Renal cortical epithelial cell (primary cell): ENCODE data around the gene CETP. TPM values are rescaled to one million over a fixed set of nuclear protein-coding genes. Genes with fewer than 3 reads are reported as not detected.
"Not testable (repeated sequence)": the region's sequence is repeated elsewhere in the genome, so short reads cannot be mapped to it uniquely, and the experiment has no call there.

Experiments used
- DNase-seq: peaks from one replicate; pipeline ENCODE4 v3.0.0-alpha.2; 2011; ENCODE audit warnings: low read depth
- total RNA-seq: library from RNA; depleted of rRNA; stranded (reverse); fragments of >200 nt; gene quantifications from 2 replicates; pipeline ENCODE4 v1.2.3, GENCODE V29; 2014

Gene CETP
- total RNA-seq, 1 donor from 2014 or later = not detected

GRCh38 chr16:56981729-56982271 is 20.1 kb downstream of the CETP start:
- DNase-seq = no peak

DNA sequence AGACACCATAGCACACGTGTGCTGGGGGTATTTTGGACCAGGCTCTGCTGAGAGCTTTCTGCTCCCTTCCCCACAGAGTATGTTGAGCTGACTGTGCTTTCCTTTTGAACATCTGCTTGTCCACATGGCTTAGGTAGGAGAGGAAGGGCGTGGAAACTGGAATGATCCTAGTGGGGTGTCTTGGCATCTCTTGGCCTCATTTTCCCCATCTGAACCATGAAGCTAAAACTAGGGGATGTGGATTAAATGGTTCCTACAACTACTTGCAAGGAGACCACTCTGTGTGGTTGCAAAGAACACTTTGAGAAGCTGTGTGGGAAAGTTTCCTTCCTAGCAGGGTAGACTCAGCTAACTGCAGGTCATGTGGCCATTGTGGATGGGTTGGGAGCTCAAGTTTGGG is 20.9 kb downstream of the CETP start:
- no peak for DNase-seq

- no peak for DNase-seq
Measured at GRCh38 chr16:56983211-56983751, 21.5 kb downstream of the CETP start.

- DNase-seq = no peak
Measured at GRCh38 chr16:56984639-56985038, 22.9 kb downstream of the CETP start.

GRCh38 chr16:56985288-56985961 is 23.7 kb downstream of the CETP start:
- DNase-seq = peak; percentile 73

DNA sequence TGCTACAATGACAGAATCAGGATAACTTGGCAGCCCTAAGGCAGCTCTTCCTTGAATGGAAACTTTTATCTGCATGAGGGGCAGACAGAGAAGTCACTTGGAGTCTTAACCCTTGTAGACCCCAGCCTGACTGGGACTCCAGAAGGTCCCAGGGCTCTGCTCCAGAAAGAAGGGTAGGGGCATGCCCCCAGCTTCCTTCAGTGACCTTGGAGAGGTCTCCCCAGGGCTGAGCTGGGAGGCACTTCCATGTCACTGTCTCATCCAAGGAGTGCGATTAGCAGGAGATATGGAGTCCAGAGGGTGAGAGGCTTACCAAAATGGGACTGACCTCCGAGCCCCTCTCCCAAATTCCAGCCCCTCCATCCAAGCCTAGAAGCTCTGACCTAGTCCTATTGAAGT is 24.2 kb downstream of the CETP start:
- no peak for DNase-seq

- no peak for DNase-seq
Measured at GRCh38 chr16:56986361-56986760, 24.6 kb downstream of the CETP start.

- DNase-seq = not testable (repeated sequence)
Measured at GRCh38 chr16:56986908-56987307, 25.2 kb downstream of the CETP start.

DNA sequence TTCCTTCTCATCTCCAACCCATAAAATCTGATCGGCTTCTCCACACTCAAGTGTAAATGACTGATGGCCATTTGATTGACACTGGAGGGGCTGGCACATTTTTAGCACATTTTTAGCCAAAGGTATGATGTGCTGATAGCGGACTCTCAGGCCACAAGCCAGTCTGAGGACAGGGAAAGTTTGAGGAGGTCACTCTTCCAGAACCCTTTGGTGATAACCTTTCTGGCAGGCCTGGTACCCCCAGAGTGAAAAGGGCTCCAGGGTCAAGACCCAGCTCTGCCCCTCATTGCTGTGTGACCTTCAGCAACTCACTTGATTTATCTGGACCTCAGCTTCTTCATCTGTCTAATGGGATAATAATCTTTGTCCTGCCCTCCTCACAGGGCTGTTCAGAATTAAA is 25.9 kb downstream of the CETP start:
- no peak for DNase-seq

DNA sequence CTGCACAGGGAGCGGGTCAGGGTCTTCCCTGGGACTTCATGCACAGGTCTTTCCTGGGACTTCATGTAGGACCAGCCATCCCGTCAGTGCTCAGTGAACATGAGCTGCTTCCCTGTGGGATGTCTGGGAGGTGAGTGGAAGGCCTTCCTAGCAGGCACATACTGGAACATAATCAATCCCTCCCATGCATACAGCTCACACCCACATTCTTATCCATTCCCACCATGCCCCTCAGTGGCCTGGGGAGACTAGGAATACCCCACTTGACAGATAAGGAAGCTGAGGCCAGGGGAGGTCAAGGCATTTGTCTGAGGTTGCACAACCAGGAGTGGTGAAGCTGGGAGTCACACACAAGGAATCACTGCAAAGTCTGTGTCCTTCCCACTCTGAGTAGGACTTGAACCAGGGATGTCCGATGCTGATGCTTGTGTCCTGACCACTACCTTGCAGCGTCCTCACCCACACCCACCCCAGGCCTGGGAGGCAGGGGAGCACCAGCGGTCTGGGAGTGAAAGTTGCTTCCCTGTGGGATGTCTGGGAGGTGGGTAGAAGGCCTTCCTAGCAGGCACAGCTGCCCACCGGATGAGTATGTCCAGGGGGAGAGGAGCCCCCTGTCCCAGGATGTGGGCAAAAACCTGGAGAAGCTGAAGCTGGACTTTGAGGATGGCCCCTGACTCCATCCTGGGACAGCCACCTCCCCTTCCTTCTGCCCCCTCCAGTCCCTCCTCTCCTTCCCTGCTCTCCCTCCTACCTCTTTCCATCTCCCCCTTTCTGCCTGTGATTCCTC is 26.6 kb downstream of the CETP start:
- DNase-seq = no peak

DNA sequence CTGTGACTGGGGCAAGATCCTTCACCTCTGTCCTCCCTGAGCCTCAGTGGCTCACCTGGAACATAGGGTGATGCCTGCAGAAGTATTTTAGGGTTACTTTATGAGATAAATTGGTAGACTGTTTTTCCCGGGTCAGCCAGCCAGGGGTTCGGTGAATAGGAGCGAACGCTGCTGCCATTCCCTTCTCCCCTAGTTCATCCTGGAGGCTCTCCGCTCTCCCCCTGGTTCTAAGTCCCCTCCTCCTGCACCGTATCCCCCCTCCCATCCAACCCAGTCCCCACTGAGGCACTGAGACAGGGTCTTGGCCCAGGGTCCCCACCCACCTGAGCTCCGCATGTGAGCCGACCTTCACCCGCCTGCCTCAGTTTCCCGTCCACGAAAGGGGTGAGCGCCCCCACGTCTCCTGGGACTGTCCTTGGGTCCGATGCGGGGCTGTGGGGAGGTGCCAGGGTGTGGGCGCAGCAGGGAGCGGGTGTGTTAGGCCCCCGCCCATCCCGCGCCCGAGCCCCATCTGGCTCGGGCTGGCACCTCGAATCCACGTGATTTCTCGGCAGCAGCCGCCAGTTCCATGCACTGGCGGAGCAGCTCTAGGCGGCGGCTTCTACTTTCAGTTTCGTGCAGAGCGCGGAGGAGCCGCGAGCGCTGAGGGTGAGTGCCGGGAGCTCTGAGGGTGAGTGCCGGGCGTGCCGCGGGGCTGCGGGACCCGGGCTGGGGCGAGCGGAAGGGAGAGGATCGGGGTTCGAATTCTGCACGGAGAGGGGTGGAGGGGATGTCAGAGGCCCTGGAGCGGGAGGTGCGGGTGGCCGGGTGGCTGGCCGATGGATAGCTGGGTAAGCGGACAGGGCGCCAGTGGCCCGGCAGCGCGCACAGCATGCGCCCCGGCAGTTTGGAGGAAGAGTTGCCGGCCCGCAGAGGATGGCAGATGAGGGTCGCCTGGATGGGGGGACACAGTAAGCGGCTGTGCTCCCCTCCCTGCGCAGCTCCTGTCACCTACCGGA is 27.5 kb downstream of the CETP start, which contains the start of gene NLRC5:
Gene NLRC5, plus strand, starts transcription at position 610 of the 998 bp plus-strand sequence. CDS start 31,156 bp downstream, outside the sequence.
- peak; percentile 48 for DNase-seq

- no peak for DNase-seq
Measured at GRCh38 chr16:56989988-56990387, 28.2 kb downstream of the CETP start.

GRCh38 chr16:56990407-56991286 is 28.9 kb downstream of the CETP start:
- no peak for DNase-seq

GRCh38 chr16:56992431-56992830 is 30.7 kb downstream of the CETP start:
- not testable (repeated sequence) for DNase-seq

- DNase-seq = no peak
Measured at GRCh38 chr16:56993204-56993603, 31.5 kb downstream of the CETP start.

DNA sequence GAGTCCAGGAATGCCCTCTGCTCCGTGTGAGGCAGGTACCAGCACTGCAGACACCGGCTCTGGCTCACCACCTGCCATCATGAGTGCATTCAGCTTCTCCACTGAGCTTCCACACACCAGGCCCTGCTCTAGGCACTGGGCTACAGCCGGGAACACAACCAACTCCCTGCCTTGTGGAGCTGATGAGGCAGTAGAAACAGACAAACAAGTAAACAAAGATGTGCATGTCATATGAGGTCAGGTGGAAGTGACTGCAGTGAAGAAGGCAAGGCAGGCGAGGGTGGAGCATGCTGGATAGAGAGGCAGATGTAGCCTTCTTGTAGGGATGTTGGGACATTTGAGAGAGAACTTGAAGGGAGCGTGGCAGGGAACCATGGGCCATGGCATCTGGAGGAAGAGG is 32.6 kb downstream of the CETP start:
- no peak for DNase-seq

DNA sequence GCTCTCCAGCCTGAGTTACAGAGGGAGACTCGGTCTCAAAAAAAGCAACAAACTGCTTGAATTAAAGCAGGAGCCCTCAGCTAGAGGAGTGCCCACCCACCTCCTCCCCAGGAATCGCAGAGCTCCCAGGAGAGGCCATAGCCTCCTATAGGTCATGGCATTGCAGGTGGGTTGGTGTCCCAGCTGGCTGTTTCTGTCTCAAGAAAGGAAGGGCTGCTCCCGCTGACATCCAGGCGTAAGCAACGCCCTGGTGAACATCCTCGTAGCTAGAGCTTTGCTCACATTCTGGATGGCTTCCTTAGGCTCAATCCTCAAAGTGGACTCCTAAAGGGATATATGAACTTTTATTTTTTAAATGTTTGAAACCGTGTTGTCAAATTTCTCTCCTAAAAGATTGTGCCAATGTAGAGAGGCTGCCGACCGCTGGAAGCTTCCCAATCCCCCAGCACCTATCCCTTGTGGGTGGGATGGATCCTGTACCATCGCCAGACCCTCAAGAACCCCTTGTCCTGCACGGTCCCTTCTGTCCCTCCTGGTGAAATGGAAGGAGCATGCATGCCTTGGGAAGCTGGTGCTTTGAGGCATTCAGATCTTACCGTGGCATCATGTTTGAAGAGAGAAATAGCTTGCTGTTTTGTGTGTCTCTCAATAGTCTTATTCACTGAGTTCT is 33.5 kb downstream of the CETP start:
- DNase-seq = no peak

- DNase-seq = no peak
Measured at GRCh38 chr16:56997264-56997663, 35.5 kb downstream of the CETP start.

DNA sequence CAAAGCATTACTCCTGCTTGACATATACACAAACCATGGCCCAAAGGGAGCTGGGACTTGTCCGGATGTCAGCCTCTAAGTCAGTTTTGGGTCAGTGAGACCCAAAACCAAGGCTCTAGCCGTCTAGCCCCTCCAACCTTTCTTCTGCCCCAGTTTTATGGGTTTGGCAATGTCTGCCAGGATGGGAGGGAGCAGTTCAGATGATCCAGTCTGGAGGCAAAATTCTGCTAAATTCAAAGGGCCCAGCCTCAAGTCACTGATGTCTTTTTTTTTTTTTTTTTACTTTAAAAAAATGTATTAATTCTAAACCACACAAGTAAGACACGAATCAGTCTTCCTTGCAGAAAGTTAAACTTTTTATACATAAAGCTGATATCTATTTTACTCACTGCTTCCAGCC is 36.2 kb downstream of the CETP start:
- DNase-seq = no peak

- DNase-seq = no peak
Measured at GRCh38 chr16:56998352-56998751, 36.6 kb downstream of the CETP start.
